Measurements from ENCODE around the gene PWP1. TPM values are rescaled to one million over a fixed set of nuclear protein-coding genes. Genes with fewer than 3 reads are reported as not detected.

PWP1 gene
- total RNA-seq, 1 donor from 2014 or later: 37.9 TPM

GRCh38 chr12:107655281-107656065 is 30.1 kb upstream of the PWP1 start:
- Mint-ChIP-seq H3K9me3 (no peaks in the 10 kb centered on the region), H3K27me3 (ENCODE audit: low read depth) (no peaks in the 10 kb centered on the region), H3K4me3 (no peak overlapping the region), H3K4me1 (no peaks in the 10 kb centered on the region), H3K36me3 (ENCODE audit: low read depth) (no peaks in the 10 kb centered on the region), H3K27ac (ENCODE audit: unreplicated experiment) (no peak overlapping the region)
- TF ChIP-seq CTCF (conservative IDR thresholded peaks at IDR 0.05): no peak
- DNase-seq (ENCODE audit: low read depth, low spot score): no peak

- Mint-ChIP-seq H3K4me1 (peaks cover 6% of the 10 kb centered on the region), H3K4me3 (no peak overlapping the region), H3K9me3 (no peaks in the 10 kb centered on the region), H3K36me3 (ENCODE audit: low read depth) (no peaks in the 10 kb centered on the region), H3K27me3 (ENCODE audit: low read depth) (no peaks in the 10 kb centered on the region), H3K27ac (ENCODE audit: unreplicated experiment) (no peak overlapping the region)
- no peak for DNase-seq (ENCODE audit: low read depth, low spot score)
- no peak for TF ChIP-seq CTCF (conservative IDR thresholded peaks at IDR 0.05)
Measured at GRCh38 chr12:107656302-107656701, 29.3 kb upstream of the PWP1 start.

DNA sequence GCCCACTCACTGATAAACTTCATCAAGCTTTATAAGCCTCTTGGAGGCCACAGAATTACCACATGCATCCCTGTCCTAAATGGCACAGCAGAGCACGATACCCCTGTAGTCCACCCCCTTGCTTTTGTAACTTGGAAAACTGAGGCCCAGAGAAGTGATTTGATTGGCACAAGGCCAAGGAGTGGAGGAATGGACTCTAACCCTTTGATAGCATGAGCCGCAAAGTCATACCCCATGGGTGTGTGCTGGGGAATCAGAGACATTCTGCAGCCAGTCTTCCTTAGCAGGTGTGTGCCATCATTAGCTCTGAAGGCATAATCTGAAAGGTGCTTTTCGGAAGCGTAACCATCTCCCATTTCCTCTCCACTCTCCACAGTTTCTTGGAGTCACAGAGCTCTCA is 28.5 kb upstream of the PWP1 start:
- no peak for DNase-seq (ENCODE audit: low read depth, low spot score)
- Mint-ChIP-seq H3K9me3 (no peaks in the 10 kb centered on the region), H3K4me1 (peaks cover 6% of the 10 kb centered on the region), H3K36me3 (ENCODE audit: low read depth) (no peaks in the 10 kb centered on the region), H3K4me3 (no peak overlapping the region), H3K27ac (ENCODE audit: unreplicated experiment) (peak overlapping the region; percentile 58), H3K27me3 (ENCODE audit: low read depth) (no peaks in the 10 kb centered on the region)
- no peak for TF ChIP-seq CTCF (conservative IDR thresholded peaks at IDR 0.05)

GRCh38 chr12:107657621-107658020 is 28.0 kb upstream of the PWP1 start:
- H3K27ac Mint-ChIP-seq (ENCODE audit: unreplicated experiment): no peak overlapping the region
- no peak overlapping the region for H3K4me3 Mint-ChIP-seq
- peaks cover 6% of the 10 kb centered on the region for H3K4me1 Mint-ChIP-seq
- DNase-seq (ENCODE audit: low read depth, low spot score): no peak
- peaks cover 3% of the 10 kb centered on the region for H3K27me3 Mint-ChIP-seq (ENCODE audit: low read depth)
- no peak for TF ChIP-seq CTCF (conservative IDR thresholded peaks at IDR 0.05)
- H3K9me3 Mint-ChIP-seq: no peaks in the 10 kb centered on the region
- no peaks in the 10 kb centered on the region for H3K36me3 Mint-ChIP-seq (ENCODE audit: low read depth)

GRCh38 chr12:107660235-107660634 is 25.4 kb upstream of the PWP1 start:
- Mint-ChIP-seq H3K27ac (ENCODE audit: unreplicated experiment) (no peak overlapping the region), H3K4me1 (peaks cover 6% of the 10 kb centered on the region), H3K27me3 (ENCODE audit: low read depth) (peaks cover 3% of the 10 kb centered on the region), H3K36me3 (ENCODE audit: low read depth) (no peaks in the 10 kb centered on the region), H3K9me3 (no peaks in the 10 kb centered on the region), H3K4me3 (no peak overlapping the region)
- TF ChIP-seq CTCF (conservative IDR thresholded peaks at IDR 0.05): no peak
- DNase-seq (ENCODE audit: low read depth, low spot score): no peak

All from neural crest cell (in vitro differentiated cells).